Measurements from ENCODE around the gene FARS2. TPM values are rescaled to one million over a fixed set of nuclear protein-coding genes. Genes with fewer than 3 reads are reported as not detected.

FARS2 gene
- polyA plus RNA-seq, 1 experiment, result 17.9 TPM

DNA sequence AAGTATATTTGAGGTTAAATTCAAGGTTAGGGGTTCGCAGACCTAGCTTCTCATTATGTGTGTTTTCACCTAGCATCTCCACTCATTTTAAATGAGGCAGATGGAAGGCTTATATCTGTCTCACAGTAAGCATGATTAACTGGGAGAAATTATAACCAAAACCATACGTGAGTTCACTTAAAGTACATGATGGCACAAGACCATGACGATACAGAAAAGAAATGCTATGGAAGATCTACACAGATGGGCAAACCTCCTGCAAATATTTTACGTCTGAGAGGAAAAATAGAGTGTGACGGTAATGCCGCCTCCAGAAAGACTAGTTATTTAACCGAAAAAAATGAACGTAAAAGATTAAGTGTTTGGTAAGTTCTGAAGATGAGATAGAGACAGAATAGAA, 337.8 kb downstream of the FARS2 start:
- H3K27me3 ChIP-seq (ENCODE audit: control insufficient read depth, insufficient read depth, low read length), result no peaks in the 10 kb centered on the region
- H3K4me3 ChIP-seq (ENCODE audit: low read depth, low read length), result no peak overlapping the region
- TF ChIP-seq, protein P1, sequence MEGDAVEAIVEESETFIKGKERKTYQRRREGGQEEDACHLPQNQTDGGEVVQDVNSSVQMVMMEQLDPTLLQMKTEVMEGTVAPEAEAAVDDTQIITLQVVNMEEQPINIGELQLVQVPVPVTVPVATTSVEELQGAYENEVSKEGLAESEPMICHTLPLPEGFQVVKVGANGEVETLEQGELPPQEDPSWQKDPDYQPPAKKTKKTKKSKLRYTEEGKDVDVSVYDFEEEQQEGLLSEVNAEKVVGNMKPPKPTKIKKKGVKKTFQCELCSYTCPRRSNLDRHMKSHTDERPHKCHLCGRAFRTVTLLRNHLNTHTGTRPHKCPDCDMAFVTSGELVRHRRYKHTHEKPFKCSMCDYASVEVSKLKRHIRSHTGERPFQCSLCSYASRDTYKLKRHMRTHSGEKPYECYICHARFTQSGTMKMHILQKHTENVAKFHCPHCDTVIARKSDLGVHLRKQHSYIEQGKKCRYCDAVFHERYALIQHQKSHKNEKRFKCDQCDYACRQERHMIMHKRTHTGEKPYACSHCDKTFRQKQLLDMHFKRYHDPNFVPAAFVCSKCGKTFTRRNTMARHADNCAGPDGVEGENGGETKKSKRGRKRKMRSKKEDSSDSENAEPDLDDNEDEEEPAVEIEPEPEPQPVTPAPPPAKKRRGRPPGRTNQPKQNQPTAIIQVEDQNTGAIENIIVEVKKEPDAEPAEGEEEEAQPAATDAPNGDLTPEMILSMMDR (IDR thresholded peaks at IDR 0.05; ENCODE audit: insufficient read depth, low read depth, low read length), result no peak
- DNase-seq (ENCODE audit: low read depth), result no peak
- H3K36me3 ChIP-seq (ENCODE audit: control insufficient read depth, insufficient read depth, low read length), result no peaks in the 10 kb centered on the region
- CTCF ChIA-PET, result interaction anchor here (0.7 to 1.5 kb wide), 2 partner anchors 21 to 22 kb away, joined by 3 read pairs; no protein-coding TSS in a partner anchor
- POLR2A ChIA-PET, result no interaction called here

DNA sequence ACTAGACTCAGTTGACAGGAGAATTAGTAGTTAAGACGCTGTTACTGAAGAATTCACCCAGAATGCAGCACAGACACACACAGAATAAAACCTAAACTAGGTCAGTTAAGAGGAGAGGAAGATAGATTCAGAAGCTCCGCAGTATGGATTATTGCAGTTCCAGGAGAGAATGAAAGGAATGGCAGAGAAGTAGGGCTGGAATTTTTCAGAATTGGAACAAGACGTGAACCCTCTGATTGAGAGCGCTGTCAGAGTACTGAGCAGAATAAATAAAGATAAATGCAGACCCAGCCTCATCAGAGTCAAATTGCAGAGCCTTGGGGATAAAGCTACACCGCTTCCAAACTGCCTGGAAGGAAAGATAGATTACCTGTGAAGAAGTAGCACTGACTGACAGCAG, 344.6 kb downstream of the FARS2 start:
- CTCF ChIA-PET, result no interaction called here

DNA sequence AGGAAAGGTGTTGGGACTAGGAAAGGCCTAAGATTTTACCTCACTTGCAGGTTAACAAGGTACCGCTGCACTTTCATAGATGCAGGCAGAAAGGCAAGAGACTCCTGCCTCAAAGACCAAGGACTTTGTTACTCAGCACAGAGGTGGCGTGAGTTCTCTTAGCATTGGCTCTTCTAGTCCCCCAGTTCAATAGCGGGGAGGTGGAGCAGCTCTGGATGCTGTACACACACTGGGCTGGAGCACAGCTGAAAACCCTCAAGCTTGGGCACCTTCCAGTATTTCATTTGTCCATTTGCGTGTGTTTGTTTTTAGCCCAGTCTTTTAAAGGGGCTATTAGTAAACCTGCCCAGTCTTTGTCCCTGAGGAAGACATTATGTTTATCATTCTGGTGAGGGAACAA, 345.2 kb downstream of the FARS2 start:
- CTCF ChIA-PET, result interaction anchor here (0.6 to 1.0 kb wide), 3 partner anchors 11 to 329 kb away, joined by 3 to 4 read pairs (median 4); no protein-coding TSS in a partner anchor
- no peak for DNase-seq (ENCODE audit: low read depth)
- no peaks in the 10 kb centered on the region for H3K36me3 ChIP-seq (ENCODE audit: control insufficient read depth, insufficient read depth, low read length)
- H3K27me3 ChIP-seq (ENCODE audit: control insufficient read depth, insufficient read depth, low read length), result no peaks in the 10 kb centered on the region
- POLR2A ChIA-PET, result no interaction called here
- no peak overlapping the region for H3K4me3 ChIP-seq (ENCODE audit: low read depth, low read length)
- TF ChIP-seq, protein P1 (IDR thresholded peaks at IDR 0.05; ENCODE audit: insufficient read depth, low read depth, low read length), result no peak

More for the DNA sequence above, 344.6 kb downstream of the FARS2 start:
- Histone ChIP-seq H3K36me3 (ENCODE audit: control insufficient read depth, insufficient read depth, low read length) (no peaks in the 10 kb centered on the region), H3K27me3 (ENCODE audit: control insufficient read depth, insufficient read depth, low read length) (no peaks in the 10 kb centered on the region), H3K4me3 (ENCODE audit: low read depth, low read length) (no peak overlapping the region)
- DNase-seq (ENCODE audit: low read depth), result no peak
- POLR2A ChIA-PET, result no interaction called here
- TF ChIP-seq, protein P1 (IDR thresholded peaks at IDR 0.05; ENCODE audit: insufficient read depth, low read depth, low read length), result no peak

DNA sequence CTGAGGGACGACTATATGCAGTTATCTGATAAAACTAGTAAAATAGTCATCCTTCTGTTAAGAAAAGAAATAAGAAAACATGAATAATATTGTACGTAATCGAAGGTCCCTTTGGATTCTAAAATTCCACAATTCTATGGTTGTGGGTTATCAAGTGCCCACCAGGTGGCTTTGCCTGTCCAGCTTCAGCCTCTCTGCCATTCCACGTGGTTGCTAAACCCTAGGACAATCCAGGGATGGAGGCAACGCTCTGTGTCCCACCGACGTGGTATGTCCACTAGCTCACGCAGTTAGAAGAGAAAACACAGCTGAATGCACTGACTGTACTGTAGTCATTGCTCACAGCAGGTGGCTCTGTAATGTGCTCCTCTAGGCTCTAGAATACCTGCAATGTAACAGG, 349.3 kb downstream of the FARS2 start:
- no peaks in the 10 kb centered on the region for H3K27me3 ChIP-seq (ENCODE audit: control insufficient read depth, insufficient read depth, low read length)
- ChIA-PET CTCF (interaction anchor here (1.9 kb wide), 1 partner anchor 12 kb away, joined by 8 read pairs; no protein-coding TSS in a partner anchor), POLR2A (no interaction called here)

DNA sequence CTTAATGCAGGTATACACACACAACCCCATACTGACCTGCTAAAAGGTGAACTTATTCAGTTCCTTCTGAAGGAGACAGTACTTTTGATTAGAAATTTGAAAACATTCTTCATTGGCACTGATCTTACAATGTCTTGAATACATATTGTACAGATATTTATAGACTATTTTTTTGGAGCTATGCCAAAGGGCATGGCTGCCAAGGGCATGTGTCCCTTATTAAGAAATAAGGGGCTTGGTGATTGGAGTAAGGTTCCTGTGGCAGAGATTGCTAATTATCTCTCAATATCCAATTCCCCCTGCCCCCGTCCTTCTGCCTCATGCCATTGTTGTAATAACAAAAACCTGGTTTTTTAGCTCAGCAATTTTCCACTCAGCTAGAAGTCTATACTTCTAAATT, 355.9 kb downstream of the FARS2 start:
- POLR2A ChIA-PET, result no interaction called here
- Histone ChIP-seq H3K4me3 (ENCODE audit: low read depth, low read length) (no peak overlapping the region), H3K36me3 (ENCODE audit: control insufficient read depth, insufficient read depth, low read length) (no peaks in the 10 kb centered on the region), H3K27me3 (ENCODE audit: control insufficient read depth, insufficient read depth, low read length) (no peaks in the 10 kb centered on the region)
- CTCF ChIA-PET, result no interaction called here
- TF ChIP-seq, protein P1 (IDR thresholded peaks at IDR 0.05; ENCODE audit: insufficient read depth, low read depth, low read length), result no peak
- DNase-seq (ENCODE audit: low read depth), result no peak

More for the DNA sequence above, 349.3 kb downstream of the FARS2 start:
- Histone ChIP-seq H3K36me3 (ENCODE audit: control insufficient read depth, insufficient read depth, low read length) (no peaks in the 10 kb centered on the region), H3K4me3 (ENCODE audit: low read depth, low read length) (no peak overlapping the region)
- DNase-seq (ENCODE audit: low read depth), result no peak
- TF ChIP-seq, protein P1 (IDR thresholded peaks at IDR 0.05; ENCODE audit: insufficient read depth, low read depth, low read length), result no peak
